ENCODE data around the gene ZSCAN16.
"Not testable (repeated sequence)": the region's sequence is repeated elsewhere in the genome, so short reads cannot be mapped to it uniquely, and the experiment has no call there.

ZSCAN16 gene
- total RNA-seq: 12.9 to 20.8 (median 16.7) reads per million in 4 experiments

- DNase-seq: peak; percentile 53
Observed at GRCh38 chr6:28124350-28124970, at the start of gene ZSCAN16. ZSCAN16 (plus strand) TSS chr6:28124609; CDS start chr6:28125444, 835 bp downstream.

- DNase-seq: no peak
Observed at GRCh38 chr6:28078050-28078449, 46.4 kb upstream of the ZSCAN16 start.

DNA sequence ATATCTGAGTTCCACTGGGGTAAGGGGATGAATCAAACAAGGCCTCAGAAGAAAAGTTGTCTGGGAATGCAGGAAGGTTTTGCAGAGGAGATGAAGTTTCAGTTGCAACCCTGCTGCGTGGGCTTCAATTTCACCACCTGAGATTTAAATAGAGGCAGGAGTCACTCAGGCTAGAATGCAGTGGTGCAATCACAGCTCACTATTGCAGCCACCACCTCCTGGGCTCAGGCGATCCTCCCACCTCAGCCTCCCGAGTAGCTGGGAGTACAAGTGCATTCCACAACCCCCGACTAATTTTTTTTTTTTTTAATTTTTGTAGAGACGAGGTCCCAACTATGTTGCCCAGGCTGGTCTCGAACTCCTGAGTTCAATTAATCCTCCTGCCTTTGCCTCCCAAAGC, 45.6 kb upstream of the ZSCAN16 start:
- DNase-seq: no peak

GRCh38 chr6:28080381-28080630, 44.1 kb upstream of the ZSCAN16 start, which contains the start of gene ZNF165:
ZNF165 (plus strand) TSS chr6:28080568; CDS start chr6:28085481, 4,913 bp downstream.
- not testable (repeated sequence) for DNase-seq

- DNase-seq: peak; percentile 84
Observed at GRCh38 chr6:28080631-28081485, 43.6 kb upstream of the ZSCAN16 start.

GRCh38 chr6:28081486-28081751, 43.0 kb upstream of the ZSCAN16 start:
- DNase-seq: peak; percentile 45

- no peak for DNase-seq
Observed at GRCh38 chr6:28082939-28083338, 41.5 kb upstream of the ZSCAN16 start.

DNA sequence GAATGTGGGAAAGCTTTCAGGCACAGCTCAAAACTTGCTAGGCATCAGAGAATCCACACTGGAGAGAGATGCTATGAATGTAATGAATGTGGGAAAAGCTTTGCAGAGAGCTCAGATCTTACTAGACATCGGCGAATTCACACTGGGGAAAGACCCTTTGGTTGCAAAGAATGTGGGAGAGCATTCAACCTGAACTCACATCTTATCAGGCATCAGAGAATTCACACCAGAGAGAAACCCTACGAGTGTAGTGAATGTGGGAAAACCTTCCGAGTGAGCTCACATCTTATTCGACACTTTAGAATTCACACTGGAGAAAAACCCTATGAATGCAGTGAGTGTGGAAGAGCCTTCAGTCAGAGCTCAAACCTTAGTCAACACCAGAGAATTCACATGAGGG, 35.4 kb upstream of the ZSCAN16 start:
- no peak for DNase-seq

GRCh38 chr6:28090917-28091586, 33.4 kb upstream of the ZSCAN16 start:
- DNase-seq: no peak

DNA sequence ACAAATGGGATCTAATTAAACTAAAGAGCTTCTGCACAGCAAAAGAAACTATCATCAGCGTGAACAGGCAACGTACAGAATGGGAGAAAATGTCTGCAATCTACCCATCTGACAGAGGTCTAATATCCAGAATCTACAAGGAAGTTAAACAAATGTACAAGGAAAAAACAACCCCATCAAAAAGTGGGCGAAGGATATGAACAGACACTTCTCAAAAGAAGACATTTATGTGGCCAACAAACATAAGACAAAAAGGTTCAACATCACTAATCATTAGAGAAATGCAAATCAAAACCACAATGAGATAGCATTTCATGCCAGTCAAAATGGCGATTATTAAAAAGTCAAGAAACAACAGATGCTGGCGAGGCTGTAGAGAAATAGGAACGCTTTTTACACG, 22.2 kb upstream of the ZSCAN16 start:
- DNase-seq: not testable (repeated sequence)

GRCh38 chr6:28102699-28103098, 21.7 kb upstream of the ZSCAN16 start:
- DNase-seq: not testable (repeated sequence)

DNA sequence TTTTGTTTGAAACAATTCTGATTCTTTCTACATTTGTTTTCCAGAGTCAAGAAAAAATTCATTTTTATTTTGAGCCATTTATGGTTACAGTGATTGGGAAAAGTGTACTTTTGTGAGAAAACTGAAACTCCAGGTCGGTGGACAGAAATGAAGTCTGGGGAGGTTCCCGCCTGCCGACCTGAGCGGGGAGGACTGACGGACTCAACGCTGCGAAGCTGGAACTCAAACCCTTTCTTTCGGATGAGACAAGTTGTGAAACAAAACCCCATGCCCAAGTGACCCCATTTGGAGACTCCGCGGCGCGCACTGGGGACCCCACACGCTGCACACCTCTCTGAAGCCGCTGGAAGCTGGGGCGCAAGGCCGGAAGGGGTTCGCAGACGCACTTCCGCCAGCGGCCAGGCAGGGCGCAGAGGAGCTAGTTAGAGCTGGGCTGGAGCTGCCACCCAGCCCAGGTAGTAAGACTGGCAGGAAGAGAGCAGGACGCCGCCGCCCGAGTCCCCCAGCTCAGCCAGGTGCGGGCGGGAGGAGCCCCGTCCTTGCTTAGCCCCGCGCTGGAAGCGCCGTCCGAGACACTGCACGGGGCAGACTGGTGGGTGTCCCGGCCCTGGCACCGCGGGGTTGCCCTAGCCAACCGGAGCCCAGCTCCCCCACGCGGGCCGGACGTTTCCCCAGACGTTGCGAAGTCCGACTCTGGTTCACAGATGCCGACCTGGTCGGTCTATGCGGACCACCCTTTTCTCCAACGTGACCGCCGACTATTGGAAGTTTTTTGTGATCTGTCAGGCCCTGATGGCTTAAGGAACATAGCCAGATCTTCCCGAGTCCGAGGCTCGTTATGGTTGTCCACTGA, 19.8 kb upstream of the ZSCAN16 start:
- DNase-seq: peak; percentile 67

- DNase-seq: no peak
Observed at GRCh38 chr6:28105245-28105639, 19.2 kb upstream of the ZSCAN16 start.

- DNase-seq: no peak
Observed at GRCh38 chr6:28107506-28107905, 16.9 kb upstream of the ZSCAN16 start.

GRCh38 chr6:28111964-28112363, 12.4 kb upstream of the ZSCAN16 start:
- DNase-seq: no peak

- DNase-seq: no peak
Observed at GRCh38 chr6:28115799-28116198, 8.6 kb upstream of the ZSCAN16 start.

DNA sequence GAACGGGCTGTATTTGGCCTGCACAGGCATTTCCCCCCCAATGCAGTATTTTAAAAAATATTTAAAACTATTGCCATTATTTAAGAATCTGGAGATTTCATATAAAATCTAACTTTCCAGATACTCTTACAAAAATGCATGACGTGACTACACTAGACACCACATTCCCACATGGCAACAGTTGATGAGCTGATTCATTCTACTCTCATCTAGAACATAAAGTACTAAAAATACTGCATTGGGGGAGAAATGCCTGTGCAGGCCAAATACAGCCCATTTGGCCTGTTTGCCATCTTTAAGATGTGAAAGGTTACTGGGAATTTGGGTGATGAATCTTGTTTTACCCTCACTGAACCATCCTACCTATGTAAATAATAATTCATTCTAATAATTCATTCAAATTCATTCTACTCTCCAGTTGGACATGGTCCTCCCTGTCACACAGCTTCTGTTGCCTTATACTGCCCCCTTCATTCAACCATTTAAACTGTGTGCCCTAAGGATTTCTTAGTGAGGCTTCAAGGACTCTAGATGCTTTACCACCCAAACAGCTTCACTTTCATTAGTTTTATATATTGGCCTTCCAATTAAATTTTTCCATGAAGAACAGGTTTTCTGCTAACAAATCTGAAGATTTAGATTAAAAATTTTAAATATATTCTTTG, 6.9 kb upstream of the ZSCAN16 start:
- no peak for DNase-seq

- no peak for DNase-seq
Observed at GRCh38 chr6:28118217-28118616, 6.2 kb upstream of the ZSCAN16 start.

DNA sequence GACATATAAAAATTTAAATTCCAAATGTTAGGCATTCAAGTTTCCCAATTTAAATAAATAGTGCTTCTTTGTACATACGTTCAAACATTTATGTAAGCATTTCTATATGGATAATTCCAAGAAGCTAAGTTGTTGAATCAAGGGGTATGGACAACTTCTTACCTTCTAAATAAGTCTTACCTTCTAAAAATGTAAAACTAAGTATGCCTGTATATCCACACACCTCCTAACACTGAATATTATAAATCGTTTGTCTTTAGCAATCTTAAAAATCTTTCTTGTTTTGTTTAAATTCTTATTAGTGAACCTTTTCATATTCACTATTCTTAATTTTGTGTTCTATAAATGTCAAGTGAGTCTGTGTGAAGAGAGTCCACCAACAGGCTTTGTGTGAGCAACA, 2.5 kb upstream of the ZSCAN16 start:
- DNase-seq: no peak

GRCh38 chr6:28122283-28122682, 2.1 kb upstream of the ZSCAN16 start:
- not testable (repeated sequence) for DNase-seq

- DNase-seq: no peak
Observed at GRCh38 chr6:28124971-28125353, 553 bp downstream of the ZSCAN16 start.

- no peak for DNase-seq
Observed at GRCh38 chr6:28125401-28125800, 992 bp downstream of the ZSCAN16 start.

GRCh38 chr6:28134015-28134414, 9.6 kb downstream of the ZSCAN16 start:
- no peak for DNase-seq

Data from effector CD8-positive, alpha-beta T cell (primary cell).